AG09319 (cell line): ENCODE data around the gene ADD3.
A peak's percentile ranks its signal among the peaks of the same experiment; 100 is the strongest.

Source experiments
- DNase-seq: peaks from one replicate; pipeline ENCODE4 v3.0.0-alpha.2; 2010; ENCODE audit warnings: low read depth; ENCODE audit errors: extremely low read depth
- TF ChIP-seq, protein P1 (sequence below): IDR thresholded peaks from 2 replicates; pipeline ENCODE4 v1.5.1; 2011; ENCODE audit warnings: low read depth, mild to moderate bottlenecking, inconsistent platforms, low read length, moderate library complexity

ADD3 gene

DNA sequence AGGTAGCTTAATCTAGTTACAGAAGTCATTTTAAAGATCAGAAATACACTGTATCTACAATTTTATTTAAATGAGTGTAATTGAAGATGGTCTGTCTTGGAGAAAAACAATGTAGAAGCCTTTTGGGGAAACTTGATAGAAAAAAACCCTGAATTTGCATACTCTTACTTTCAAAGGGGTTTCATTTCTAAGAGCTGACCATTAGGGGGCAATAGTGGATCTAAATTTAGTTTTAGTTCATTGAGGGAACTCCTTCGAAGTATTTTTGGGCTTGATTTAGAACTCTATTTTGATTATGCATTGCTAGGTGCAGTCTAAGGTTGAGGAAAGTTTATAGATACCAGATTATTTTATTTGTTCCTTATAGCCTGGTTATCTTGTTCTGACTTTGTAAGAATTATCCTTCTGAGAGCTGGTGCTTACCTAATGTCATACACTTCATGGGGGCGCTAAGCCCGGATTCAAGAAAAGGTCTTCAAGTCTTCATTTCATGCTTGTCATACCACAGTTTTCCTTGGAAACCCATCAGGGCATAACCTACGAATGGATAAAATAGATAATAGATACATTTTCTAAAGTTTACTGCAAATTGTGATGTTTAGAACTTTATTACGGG lies 130.5 kb downstream of the ADD3 start:
- DNase-seq: peak; percentile 16
- TF ChIP-seq, protein P1, sequence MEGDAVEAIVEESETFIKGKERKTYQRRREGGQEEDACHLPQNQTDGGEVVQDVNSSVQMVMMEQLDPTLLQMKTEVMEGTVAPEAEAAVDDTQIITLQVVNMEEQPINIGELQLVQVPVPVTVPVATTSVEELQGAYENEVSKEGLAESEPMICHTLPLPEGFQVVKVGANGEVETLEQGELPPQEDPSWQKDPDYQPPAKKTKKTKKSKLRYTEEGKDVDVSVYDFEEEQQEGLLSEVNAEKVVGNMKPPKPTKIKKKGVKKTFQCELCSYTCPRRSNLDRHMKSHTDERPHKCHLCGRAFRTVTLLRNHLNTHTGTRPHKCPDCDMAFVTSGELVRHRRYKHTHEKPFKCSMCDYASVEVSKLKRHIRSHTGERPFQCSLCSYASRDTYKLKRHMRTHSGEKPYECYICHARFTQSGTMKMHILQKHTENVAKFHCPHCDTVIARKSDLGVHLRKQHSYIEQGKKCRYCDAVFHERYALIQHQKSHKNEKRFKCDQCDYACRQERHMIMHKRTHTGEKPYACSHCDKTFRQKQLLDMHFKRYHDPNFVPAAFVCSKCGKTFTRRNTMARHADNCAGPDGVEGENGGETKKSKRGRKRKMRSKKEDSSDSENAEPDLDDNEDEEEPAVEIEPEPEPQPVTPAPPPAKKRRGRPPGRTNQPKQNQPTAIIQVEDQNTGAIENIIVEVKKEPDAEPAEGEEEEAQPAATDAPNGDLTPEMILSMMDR: peak; percentile 55

DNA sequence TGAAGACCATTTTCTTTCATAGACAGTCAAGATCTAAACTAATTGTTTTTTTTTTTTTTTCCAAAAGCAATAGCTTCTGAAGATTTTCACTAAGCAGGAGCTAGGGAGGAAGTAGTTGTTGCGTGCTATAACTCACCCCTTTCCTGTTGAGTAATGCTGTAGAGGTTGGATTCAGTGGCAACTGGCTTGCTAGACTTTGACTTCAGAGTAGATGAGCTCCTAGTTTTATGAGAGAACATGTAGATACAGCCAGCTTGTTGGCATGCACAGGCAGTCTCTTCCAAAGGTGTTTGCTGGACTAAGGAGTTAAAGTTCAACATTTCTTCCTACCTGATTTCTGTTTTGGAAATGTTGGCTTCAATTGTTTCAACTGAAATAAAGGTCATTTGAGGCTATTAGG lies 133.4 kb downstream of the ADD3 start:
- TF ChIP-seq, protein P1: no peak
- DNase-seq: no peak

DNA sequence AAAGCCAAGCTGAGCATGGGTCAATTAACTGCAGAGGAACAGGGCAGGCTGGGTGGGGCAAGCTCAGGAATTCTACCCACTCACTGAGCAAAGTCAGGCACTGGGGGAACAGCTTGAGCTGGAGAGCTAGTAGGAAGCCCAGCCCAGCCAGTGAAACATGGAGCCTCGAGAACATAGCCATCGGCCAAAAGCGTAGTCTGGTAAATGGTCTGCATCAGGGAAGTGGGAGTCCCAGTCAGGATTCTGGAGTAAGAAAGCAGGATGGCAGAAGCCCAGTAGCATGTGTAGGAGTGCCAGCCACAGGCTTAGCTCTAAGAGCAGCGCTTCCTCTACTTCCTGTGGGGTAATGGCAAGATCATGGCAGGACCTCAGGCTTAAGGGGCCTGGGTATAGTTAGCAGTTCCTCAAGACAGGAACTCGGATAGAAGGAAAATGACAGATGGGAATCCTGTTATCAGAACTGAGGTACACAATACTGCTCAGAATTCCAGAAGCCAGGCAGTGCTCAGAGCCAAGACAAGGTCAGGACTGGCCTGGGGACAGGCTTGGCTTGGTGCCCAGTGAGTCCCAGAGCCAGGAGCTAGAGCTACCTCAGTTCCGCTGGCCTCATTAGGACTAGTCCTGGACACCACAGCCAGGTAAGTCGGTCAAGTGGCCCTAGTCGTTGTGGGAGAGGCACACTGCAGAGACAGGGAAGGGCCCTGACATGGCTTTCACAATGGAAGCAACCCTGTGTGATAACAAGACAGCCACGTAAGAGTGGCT lies 134.3 kb downstream of the ADD3 start:
- no peak for DNase-seq
- TF ChIP-seq, protein P1: no peak

DNA sequence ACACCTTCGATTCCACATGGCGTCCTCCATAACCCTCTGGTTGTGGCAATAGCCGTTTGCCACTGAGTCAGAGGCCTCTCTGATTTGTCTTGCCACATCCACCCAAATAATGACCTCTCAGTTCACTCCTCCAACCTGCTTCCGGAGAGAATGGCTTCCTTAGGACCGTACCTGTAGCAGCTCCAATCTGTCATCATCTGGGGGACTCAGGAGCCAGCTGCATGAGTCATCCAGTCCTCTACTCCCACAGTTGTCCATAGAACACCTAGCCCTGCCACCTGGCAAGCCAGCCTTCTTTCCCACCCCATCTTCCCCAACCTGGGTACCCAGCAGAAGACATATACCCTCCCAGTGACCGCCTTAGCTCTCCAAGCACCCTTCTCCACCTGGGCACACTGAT lies 135.2 kb downstream of the ADD3 start:
- no peak for DNase-seq
- TF ChIP-seq, protein P1: no peak

DNA sequence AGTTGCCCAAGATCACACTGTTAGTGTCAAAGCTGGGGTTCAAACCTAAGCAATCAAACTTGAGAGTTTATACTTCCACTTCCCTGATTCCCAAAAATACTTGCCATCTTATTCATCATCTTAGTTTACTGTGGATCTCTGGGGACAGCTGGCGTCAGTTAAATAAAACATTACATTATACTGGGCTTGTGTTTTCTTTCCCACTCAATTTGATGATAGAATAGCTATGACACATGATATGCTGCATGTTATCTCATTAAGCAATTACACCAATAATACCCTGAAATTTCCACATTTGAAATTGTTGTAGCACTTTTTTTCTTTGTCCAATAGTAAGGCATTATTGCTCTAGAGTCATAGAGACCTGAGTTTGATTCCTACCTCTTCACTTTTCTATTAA lies 136.7 kb downstream of the ADD3 start:
- DNase-seq: no peak
- TF ChIP-seq, protein P1: no peak

DNA sequence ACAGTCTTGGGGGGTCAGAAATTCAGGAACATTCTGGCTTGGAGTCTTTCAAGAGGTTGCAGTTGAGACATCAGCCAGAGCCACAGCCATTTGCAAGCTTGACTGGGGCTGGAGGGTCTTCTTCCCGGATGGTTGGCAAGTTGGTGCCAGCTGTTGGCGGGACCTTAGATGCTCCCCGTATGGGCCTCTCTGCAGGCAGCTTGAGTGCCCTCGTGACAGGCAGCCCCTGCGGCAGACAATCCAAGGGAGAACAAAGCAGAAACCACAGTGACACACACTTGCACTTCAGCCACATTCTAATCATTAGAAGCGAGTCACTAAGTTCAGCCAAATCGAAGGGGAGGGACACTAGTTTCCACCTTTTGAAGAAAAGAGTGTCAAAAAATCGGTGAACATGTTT lies 140.2 kb downstream of the ADD3 start:
- no peak for DNase-seq
- TF ChIP-seq, protein P1: no peak

DNA sequence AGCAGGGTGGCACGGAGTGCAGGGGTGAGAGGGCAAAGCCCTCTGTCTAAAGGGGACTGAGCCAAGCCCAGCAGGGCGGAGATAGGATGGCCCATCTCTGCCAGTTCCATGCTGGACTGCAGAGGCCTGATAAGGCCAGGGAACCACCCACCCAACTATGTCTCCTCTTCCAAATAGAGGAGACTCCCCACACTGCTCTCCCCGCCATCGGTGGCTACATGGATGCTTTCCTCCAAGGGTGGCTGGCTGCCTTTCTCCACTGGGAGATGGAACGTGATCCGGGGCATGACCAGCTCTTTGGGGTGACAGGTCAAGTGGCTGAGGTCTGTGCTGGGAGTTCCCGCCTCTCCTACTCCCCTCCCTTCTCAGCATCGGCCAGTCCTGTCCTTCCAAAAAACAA lies 141.5 kb downstream of the ADD3 start:
- DNase-seq: no peak
- TF ChIP-seq, protein P1: no peak
